Ammon's horn (tissue), 1 donor: Measurements from ENCODE around the gene TCF7L1.
A peak's percentile ranks its signal among the peaks of the same experiment; 100 is the strongest.

ENCODE experiments used
- DNase-seq: peaks from one replicate; pipeline ENCODE4 v3.0.0-alpha.2; 2016; ENCODE audit warnings: low spot score

TCF7L1 gene

GRCh38 chr2:85255456-85255812 is 122.2 kb downstream of the TCF7L1 start:
- DNase-seq, result no peak

- no peak for DNase-seq
These were observed 122.8 kb downstream of the TCF7L1 start for GRCh38 chr2:85255813-85256594.

GRCh38 chr2:85257359-85257969 is 124.3 kb downstream of the TCF7L1 start:
- DNase-seq, result no peak

- no peak for DNase-seq
These were observed 124.9 kb downstream of the TCF7L1 start for GRCh38 chr2:85257970-85258605.

- no peak for DNase-seq
These were observed 126.0 kb downstream of the TCF7L1 start for GRCh38 chr2:85259101-85259590.

- DNase-seq, result no peak
These were observed 126.7 kb downstream of the TCF7L1 start for GRCh38 chr2:85259879-85260278.

- no peak for DNase-seq
These were observed 130.4 kb downstream of the TCF7L1 start for GRCh38 chr2:85263591-85263990.

GRCh38 chr2:85264471-85264870 is 131.3 kb downstream of the TCF7L1 start:
- no peak for DNase-seq

GRCh38 chr2:85265304-85265703 is 132.1 kb downstream of the TCF7L1 start:
- peak; percentile 49 for DNase-seq

- DNase-seq, result peak; percentile 59
These were observed 133.2 kb downstream of the TCF7L1 start for GRCh38 chr2:85266146-85267041.

GRCh38 chr2:85269959-85270358 is 136.8 kb downstream of the TCF7L1 start:
- DNase-seq, result no peak

GRCh38 chr2:85272357-85272756 is 139.2 kb downstream of the TCF7L1 start:
- no peak for DNase-seq

- no peak for DNase-seq
These were observed 140.8 kb downstream of the TCF7L1 start for GRCh38 chr2:85273738-85274731.

GRCh38 chr2:85275984-85276540 is 142.9 kb downstream of the TCF7L1 start:
- no peak for DNase-seq

- DNase-seq, result no peak
These were observed 143.5 kb downstream of the TCF7L1 start for GRCh38 chr2:85276571-85277118.

GRCh38 chr2:85277416-85278158 is 144.4 kb downstream of the TCF7L1 start:
- DNase-seq, result no peak

GRCh38 chr2:85278361-85278760 is 145.2 kb downstream of the TCF7L1 start:
- DNase-seq, result no peak

GRCh38 chr2:85281553-85281952 is 148.4 kb downstream of the TCF7L1 start:
- no peak for DNase-seq

GRCh38 chr2:85282914-85283313 is 149.7 kb downstream of the TCF7L1 start:
- DNase-seq, result no peak
